NCI-H146 (cell line): ENCODE data around the gene GPRIN3.
"Not testable (repeated sequence)": the region's sequence is repeated elsewhere in the genome, so short reads cannot be mapped to it uniquely, and the experiment has no call there.

Experiments used
- DNase-seq: peaks from one replicate; lab custom pipeline; 2025; lab: John Stamatoyannopoulos, UW

Gene GPRIN3

DNA sequence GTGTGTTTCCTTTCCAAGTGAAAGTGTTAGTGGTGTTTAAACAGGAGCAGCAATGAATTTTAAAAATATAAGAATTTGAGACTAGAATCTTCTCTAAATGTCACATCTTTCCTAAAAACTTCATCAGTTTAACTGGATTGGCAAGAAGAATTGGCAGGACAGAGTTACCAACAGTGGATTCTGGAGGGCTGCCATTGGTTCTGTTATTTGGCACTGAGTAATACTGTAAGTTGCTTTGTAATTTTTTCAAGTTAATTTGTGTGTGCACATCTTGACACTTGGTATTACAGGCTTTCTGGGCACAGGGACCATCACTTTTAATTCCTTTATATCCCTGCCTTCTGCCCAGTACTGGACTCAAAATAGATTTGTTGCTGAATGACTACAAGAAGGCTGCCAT, 4.5 kb upstream of the GPRIN3 start:
- DNase-seq: no peak

DNA sequence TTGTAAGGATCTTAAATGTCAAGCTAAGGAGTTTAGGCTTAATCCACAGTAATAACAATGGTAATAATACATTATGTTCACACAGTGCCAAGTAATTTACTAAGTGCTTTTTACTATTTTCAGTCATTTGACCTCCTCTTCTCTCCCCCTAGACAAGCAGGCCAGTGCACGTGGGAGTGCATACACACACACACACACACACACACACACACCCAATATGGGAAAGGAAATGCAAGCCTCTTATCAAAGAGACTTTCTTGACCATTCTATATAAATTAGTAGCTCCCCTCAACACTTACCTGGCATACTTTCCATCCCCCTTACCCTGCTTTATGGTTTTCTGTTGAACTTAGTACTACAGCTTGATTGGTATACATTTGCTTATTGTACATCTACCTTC, 3.8 kb upstream of the GPRIN3 start:
- DNase-seq: no peak

DNA sequence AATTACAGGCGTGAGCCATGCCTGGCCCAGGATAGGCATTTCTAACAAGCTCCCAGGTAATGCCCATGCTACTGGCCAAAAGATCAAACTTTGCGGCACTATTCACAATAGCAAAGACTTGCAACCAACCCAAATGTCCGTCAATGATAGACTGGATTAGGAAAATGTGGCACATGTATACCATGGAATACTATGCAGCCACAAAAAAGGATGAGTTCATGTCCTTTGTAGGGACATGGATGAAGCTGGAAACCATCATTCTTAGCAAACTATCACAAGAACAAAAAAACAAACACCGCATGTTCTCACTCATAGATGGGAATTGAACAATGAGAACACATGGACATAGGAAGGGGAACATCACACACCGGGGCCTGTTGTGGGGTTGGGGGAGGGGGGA, 1.6 kb upstream of the GPRIN3 start:
- DNase-seq: not testable (repeated sequence)

DNA sequence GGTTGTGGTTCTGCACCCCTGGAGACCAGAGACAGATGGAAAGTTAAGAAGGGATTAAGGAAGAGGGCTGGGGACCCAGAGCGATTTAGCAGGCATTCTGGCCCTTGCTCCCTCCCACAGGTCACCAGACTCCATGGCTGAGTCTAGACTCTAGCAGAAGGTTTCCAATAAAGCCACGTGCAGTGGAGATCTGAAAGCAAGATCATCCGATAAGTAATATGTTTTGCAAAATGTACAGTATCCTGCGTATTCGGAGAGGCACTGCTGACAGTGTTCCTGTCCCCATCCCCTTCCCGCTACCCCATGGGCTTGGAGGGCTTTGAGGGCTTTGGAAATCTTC, 531 bp upstream of the GPRIN3 start:
- no peak for DNase-seq

DNA sequence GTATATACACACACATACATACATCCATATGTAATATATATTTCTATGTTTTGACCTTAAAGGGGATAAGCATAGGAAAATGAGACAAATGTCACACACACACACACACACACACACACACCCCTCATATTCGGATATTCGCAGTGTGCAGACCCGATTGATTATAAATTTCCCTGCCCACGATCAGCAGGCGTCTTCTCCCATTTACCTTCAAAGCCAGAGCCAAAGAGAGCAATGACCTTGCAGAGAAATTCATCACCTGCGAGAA, 488 bp downstream of the GPRIN3 start:
- no peak for DNase-seq

DNA sequence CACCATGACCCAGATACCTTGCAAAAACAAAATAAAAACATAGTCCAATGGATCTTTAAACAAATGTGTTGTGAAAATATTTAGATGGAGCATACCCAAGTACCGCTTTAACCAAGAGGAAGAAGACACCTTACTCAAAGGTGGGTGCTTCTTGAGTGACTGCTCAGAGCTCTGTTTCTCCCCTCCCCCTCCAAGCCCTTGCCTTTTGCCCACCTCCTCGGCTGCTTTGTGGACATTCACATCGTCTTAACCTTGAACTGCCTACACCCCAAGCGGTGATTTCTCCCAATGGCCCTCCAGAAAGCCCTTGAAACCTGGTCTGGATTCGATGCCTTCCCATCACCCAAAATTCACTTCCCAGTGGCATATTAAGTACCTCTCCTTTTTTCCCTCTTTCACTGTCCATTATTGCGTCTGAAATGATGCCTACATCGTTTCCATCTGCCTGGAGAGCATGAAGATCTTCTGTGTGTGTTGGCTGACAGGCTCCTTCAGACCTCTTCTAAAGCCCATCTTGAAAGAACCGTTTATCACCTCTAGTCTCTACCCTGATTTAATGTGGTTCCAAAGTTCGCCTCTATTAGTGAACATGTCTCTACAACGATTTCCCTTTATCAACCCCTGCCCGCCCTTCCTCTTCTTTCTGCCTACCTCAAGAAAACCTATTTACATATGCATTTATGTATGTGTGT, 968 bp downstream of the GPRIN3 start:
- no peak for DNase-seq

- no peak for DNase-seq
Observed at GRCh38 chr4:89305712-89306437, 1.7 kb downstream of the GPRIN3 start.

DNA sequence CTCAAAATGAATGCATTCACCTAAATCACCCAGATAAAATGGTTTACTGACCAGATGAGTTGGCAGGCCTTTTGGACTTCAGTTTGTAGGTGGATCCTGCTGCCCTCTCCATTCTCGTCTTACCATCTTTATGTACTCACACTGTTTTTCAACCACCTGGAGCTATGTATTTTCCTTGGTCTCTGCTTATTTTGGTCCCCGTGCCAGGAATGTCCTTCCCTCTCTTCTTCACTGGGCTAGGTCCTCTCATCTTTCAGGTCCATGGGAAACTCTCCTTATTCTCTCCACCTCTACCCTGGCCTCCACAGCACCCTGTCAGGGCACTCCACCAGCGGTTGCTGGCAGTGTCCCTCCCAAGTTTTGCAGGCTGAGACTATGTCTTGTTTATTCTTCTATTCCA, 2.6 kb downstream of the GPRIN3 start:
- DNase-seq: no peak

DNA sequence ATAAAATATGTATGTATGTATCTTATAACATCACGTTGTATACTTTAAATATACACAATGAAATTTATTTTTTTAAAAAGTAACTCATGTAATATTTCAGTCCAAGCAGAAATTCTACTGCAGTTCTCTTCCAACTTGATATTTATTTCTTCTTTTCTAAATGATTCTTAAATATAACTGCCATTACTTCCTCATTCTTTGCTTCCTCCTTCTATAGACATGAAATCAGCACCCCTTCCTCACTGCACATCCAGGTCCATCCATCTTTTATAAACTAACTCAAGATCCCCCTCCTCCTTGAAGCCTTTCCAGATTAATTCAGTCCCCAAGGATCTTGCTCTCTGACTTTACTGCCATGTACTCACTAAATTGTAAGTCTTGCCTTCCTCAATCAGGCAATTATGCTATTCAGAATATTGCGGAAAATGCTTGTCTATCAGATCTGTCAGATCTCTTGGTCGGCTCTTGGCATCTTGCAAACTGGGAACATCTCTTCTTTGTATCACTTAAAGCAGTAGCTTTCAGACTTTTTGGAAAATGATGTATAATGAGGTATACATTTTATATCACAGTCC, 3.7 kb downstream of the GPRIN3 start:
- DNase-seq: no peak

GRCh38 chr4:89303177-89303576, 4.4 kb downstream of the GPRIN3 start:
- DNase-seq: peak; percentile 17

- DNase-seq: no peak
Observed at GRCh38 chr4:89301902-89302301, 5.7 kb downstream of the GPRIN3 start.

DNA sequence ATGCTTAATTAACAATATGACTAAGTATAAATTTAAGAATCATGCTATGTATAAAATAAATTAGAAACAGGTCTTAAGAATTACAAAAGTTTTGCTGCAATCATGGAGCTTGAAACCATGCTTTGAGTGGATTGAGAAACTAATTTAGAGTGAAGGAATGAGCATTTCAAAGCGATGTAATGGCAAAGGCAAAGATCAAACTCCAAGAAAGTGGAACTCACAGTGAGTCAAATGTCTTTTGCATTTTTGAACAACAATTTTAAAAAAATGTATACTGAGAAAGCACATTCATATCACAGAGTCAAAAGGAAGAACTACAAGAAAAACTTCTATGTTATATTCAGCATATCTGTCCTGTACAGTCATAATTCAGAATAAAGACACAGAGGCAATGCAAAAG, 6.6 kb downstream of the GPRIN3 start:
- DNase-seq: no peak

DNA sequence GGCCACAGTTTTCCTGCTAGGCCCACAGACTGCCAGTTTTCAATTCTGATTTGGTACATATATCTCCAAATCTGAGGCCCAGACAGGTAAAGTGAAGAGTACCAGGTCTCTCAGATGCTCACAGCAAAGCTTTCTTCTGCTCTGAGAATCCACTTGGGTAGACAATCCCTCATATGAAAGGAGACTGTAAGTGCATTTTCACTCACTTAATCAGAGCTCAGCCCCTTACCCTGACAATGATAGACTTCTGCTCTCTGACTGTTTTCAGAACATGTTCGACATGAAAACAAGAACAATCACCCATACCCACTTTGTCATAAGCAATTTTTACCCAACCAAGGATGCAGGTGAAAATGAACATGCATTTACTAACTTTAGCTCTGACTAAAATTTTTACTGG, 7.1 kb downstream of the GPRIN3 start:
- no peak for DNase-seq

DNA sequence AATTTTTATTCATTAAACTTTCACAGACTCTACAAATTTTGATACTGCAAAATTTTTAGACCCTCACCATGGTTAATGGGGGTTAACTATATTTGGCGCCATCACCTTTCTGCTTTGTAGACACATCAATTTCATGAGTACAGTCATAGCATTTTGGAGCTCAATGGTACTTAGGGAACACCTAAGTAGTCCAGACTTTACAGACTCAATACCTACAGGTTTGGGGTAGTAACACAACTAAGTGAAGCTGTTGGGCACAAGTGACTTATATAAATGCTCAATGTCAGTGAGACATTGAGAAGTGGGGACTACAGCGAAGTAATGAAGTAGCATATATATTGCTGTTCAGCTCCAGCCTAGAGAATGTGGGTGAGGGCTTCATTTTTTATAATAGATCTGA, 7.5 kb downstream of the GPRIN3 start:
- DNase-seq: no peak

DNA sequence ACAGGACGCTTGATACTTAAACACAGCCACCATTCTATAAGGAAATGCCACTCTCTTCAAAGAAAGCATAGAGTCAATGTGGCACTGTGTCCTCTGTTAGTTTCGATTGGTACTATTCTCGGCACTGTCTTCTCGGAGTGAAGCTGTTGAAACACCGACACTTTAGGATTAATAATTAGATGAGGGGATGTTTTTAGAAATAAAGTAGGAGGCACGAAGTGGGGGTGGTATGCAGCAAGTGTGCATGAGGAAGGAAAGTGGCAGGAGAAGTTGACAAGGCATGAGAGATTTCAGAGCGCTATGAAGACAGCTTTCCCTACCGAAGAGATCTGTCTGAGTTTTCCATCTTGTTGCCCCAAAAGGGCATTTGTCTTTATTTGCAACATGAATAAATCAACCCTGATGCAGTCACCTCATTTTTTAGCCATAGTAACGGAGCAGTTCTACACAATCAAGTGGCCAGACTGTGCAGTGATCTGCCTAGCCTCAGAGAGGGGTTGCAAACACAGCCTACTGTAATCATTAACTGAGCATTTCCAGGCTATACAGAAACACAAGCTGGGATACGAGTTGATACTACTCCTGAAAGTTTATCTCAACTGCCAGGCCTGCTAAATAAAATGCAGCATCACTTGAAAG, 8.3 kb downstream of the GPRIN3 start:
- no peak for DNase-seq

- DNase-seq: no peak
Observed at GRCh38 chr4:89298788-89299152, 8.8 kb downstream of the GPRIN3 start.

GRCh38 chr4:89298155-89298554, 9.4 kb downstream of the GPRIN3 start:
- DNase-seq: no peak

DNA sequence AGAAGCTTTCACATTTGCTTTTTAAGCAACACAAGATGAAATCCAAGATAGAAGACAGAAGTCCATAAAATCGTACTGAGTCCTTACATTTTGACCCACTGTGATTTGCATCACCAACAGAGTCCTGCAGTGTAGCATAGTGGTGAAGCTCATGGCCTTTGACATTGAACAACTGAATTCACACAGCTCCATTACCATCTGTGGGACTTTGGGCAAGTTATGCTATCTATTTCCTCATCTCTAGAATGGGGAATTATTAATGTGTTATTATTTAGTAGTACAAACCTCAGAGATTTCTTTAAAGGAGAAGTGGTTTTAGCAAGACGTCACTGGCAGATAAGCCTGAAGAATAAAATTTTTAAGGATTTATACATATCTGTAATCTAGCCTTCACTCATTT, 10.7 kb downstream of the GPRIN3 start:
- DNase-seq: no peak

DNA sequence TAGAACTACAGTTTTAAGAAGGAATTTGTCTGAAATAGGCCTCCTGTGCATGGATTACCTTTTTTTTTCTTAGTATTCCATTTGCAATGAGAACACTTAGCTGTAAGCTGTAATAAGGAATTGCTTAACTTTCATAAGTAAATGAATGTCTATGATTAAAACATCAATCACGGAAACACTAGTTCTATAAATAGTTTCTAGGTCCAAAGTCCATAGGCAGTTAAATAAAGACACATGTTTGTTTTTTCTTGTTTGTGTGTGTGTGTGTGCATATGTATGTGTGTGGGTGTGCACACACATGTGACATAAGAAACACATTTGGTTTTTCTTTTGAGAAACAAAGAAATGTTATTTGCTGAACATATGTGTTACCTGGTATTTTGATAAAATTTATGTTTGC, 11.2 kb downstream of the GPRIN3 start:
- no peak for DNase-seq

DNA sequence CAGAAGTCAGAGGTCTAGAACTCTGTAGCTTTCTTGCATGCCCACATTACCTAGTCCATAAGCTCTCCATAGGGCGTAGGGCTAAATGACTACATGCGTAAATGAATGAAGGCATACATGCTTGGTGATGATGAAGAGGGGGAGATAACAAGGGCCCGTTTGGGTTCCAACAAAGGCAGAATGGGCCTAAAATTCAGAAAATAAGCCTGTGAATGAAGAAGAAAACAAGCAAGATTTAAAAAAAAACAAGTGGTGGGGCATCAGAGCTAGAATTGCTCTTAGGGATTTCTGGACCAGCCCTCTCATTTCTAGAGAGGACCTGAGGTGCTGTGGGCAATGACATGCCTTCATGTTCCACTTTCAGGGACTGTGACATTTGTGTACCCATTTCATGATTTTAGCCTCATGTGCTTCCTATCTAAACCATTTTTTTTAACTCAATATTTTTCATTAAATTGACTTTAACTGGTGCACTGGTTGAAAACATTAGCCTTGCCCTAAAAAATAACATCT, 12.1 kb downstream of the GPRIN3 start:
- DNase-seq: no peak

GRCh38 chr4:89294573-89295269, 12.9 kb downstream of the GPRIN3 start:
- DNase-seq: peak; percentile 17

DNA sequence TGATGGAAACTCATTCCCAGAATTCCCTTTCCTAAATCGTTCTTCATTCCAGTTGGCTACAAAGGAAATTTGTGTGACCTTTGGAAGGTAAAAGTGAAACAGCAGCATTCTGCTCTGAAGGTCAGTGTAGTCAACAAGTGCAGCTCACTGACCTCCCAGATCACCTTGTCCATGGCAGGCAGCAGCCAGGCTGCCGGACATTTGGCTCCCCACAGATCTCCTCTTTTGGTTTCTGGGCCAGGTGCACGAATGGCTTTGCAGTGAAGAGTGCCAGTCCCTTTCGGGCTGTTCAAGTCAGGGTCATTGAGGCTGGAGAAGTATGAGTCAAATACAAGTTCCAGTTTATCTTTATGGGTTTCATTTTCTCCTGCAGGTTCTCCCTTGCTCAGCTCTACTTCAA, 14.3 kb downstream of the GPRIN3 start:
- no peak for DNase-seq
